H9 (cell line): Measurements from ENCODE around the gene MFGE8. TPM values are rescaled to one million over a fixed set of nuclear protein-coding genes. Genes with fewer than 3 reads are reported as not detected.

Experiments
- DNase-seq: peaks from one replicate; pipeline ENCODE4 v3.0.0-alpha.2; 2017
- H2AFZ ChIP-seq: one replicate; pipeline ENCODE4 v1.6.1; 2013; ENCODE audit warnings: mild to moderate bottlenecking, low read length, control low read depth, moderate library complexity
- H2AK5ac ChIP-seq: 2 replicates; pipeline ENCODE4 v1.6.1; 2013; ENCODE audit warnings: low read length, control low read depth, mixed read lengths; ENCODE audit not compliant: insufficient read length
- H2BK120ac ChIP-seq: one replicate; pipeline ENCODE4 v1.6.1; 2013; ENCODE audit warnings: low read depth, mild to moderate bottlenecking, low read length, control low read depth, inconsistent platforms; ENCODE audit not compliant: poor library complexity, severe bottlenecking
- H2BK12ac ChIP-seq: 2 replicates; pipeline ENCODE4 v1.6.1; 2013; ENCODE audit warnings: low read length, control low read depth, mixed read lengths, low read depth; ENCODE audit not compliant: insufficient read length
- H2BK15ac ChIP-seq: 2 replicates; pipeline ENCODE4 v1.6.1; 2013; ENCODE audit warnings: low read depth, low read length, control low read depth
- H2BK20ac ChIP-seq: one replicate; pipeline ENCODE4 v1.6.1; 2013; ENCODE audit warnings: low read depth, mild to moderate bottlenecking, low read length, control low read depth, inconsistent platforms; ENCODE audit not compliant: poor library complexity, severe bottlenecking
- H2BK5ac ChIP-seq: 2 replicates; pipeline ENCODE4 v1.6.1; 2013; ENCODE audit warnings: low read length, control low read depth, mixed read lengths; ENCODE audit not compliant: insufficient read length
- H3K14ac ChIP-seq: 2 replicates; pipeline ENCODE4 v1.6.1; 2013; ENCODE audit warnings: low read length, control low read depth; ENCODE audit not compliant: insufficient read depth
- H3K18ac ChIP-seq: 2 replicates; pipeline ENCODE4 v1.6.1; 2013; ENCODE audit warnings: low read depth, mild to moderate bottlenecking, mixed read lengths, low read length, control low read depth; ENCODE audit not compliant: insufficient read length
- H3K23ac ChIP-seq: 2 replicates; pipeline ENCODE4 v1.6.1; 2013; ENCODE audit warnings: low read length, control low read depth, mixed read lengths, low read depth; ENCODE audit not compliant: insufficient read length
- H3K23me2 ChIP-seq: 2 replicates; pipeline ENCODE4 v1.6.1; 2013; ENCODE audit warnings: low read depth, mild to moderate bottlenecking, mixed read lengths, low read length, control low read depth; ENCODE audit not compliant: insufficient read length, poor library complexity, severe bottlenecking
- H3K27ac ChIP-seq: 2 replicates; pipeline ENCODE4 v1.5.1; 2013; ENCODE audit warnings: low read length, control low read depth, mixed read lengths, low read depth; ENCODE audit not compliant: insufficient read length
- H3K27me3 ChIP-seq: 2 replicates; pipeline ENCODE4 v1.6.1; 2013; ENCODE audit warnings: low read length, control low read depth, inconsistent platforms; ENCODE audit not compliant: insufficient read depth
- H3K4ac ChIP-seq: 2 replicates; pipeline ENCODE4 v1.6.1; 2013; ENCODE audit warnings: low read depth, mild to moderate bottlenecking, control low read depth, inconsistent platforms, low read length, moderate library complexity
- H3K4me1 ChIP-seq: 2 replicates; pipeline ENCODE4 v1.6.1; 2013; ENCODE audit warnings: low read length, control low read depth, inconsistent platforms; ENCODE audit not compliant: insufficient read depth
- H3K4me2 ChIP-seq: 2 replicates; pipeline ENCODE4 v1.6.1; 2013; ENCODE audit warnings: low read length, control low read depth, mixed read lengths; ENCODE audit not compliant: insufficient read length, insufficient read depth
- H3K56ac ChIP-seq: 2 replicates; pipeline ENCODE4 v1.6.1; 2013; ENCODE audit warnings: low read depth, mild to moderate bottlenecking, mixed read lengths, low read length, control low read depth; ENCODE audit not compliant: insufficient read length
- H3K79me1 ChIP-seq: 2 replicates; pipeline ENCODE4 v1.6.1; 2013; ENCODE audit warnings: low read depth, mild to moderate bottlenecking, moderate library complexity, low read length, control low read depth, inconsistent platforms; ENCODE audit not compliant: insufficient read depth, poor library complexity, severe bottlenecking
- H3K79me2 ChIP-seq: 2 replicates; pipeline ENCODE4 v1.6.1; 2013; ENCODE audit warnings: low read length, control low read depth, inconsistent platforms; ENCODE audit not compliant: insufficient read depth
- H3K9ac ChIP-seq: 2 replicates; pipeline ENCODE4 v1.6.1; 2013; ENCODE audit warnings: low read length, control low read depth, mixed read lengths; ENCODE audit not compliant: insufficient read length; ENCODE audit errors: extremely low read depth
- H3K9me3 ChIP-seq: one replicate; pipeline ENCODE4 v1.6.1; 2013; ENCODE audit warnings: low read depth, low read length, inconsistent platforms; ENCODE audit not compliant: control insufficient read depth
- H3T11ph ChIP-seq: one replicate; pipeline ENCODE4 v1.6.1; 2013; ENCODE audit warnings: mild to moderate bottlenecking, low read length, control low read depth, inconsistent platforms
- H4K20me1 ChIP-seq: one replicate; pipeline ENCODE4 v1.6.1; 2013; ENCODE audit not compliant: control insufficient read depth, insufficient read length, insufficient read depth
- H4K5ac ChIP-seq: 2 replicates; pipeline ENCODE4 v1.6.1; 2013; ENCODE audit warnings: low read depth, mild to moderate bottlenecking, mixed read lengths, low read length, control low read depth; ENCODE audit not compliant: insufficient read length
- H4K8ac ChIP-seq: replicated peaks from 2 replicates; pipeline ENCODE4 v1.6.1; 2013; ENCODE audit warnings: low read length, control low read depth, mixed read lengths, low read depth; ENCODE audit not compliant: insufficient read length
- H4K91ac ChIP-seq: 2 replicates; pipeline ENCODE4 v1.6.1; 2013; ENCODE audit warnings: low read depth, mild to moderate bottlenecking, moderate library complexity, mixed read lengths, low read length, control low read depth; ENCODE audit not compliant: insufficient read length
- H3K27ac Mint-ChIP-seq, 3 experiments: 2 replicates in 2 of 3; 3 replicates in 1 of 3; pipeline ENCODE4 v1.8.0; 2020 to 2021; ENCODE audit warnings: mixed read lengths in 3 of 3, mild to moderate bottlenecking in 1 of 3, moderate library complexity in 1 of 3
- H3K27me3 Mint-ChIP-seq: 2 replicates; pipeline ENCODE4 v1.8.0; 2021; ENCODE audit warnings: low read depth, mild to moderate bottlenecking, moderate library complexity, mixed read lengths
- H3K36me3 Mint-ChIP-seq, 3 experiments: 2 replicates in 2 of 3; 3 replicates in 1 of 3; pipeline ENCODE4 v1.8.0; 2020 to 2021; ENCODE audit warnings: low read depth in 3 of 3, mixed read lengths in 3 of 3; ENCODE audit not compliant: insufficient read depth in 1 of 3
- H3K4me1 Mint-ChIP-seq, 2 experiments: 2 replicates each; pipeline ENCODE4 v1.8.0; 2020; ENCODE audit warnings: mixed read lengths in 2 of 2
- H3K4me3 Mint-ChIP-seq, 2 experiments: 2 replicates in 1 of 2; 3 replicates in 1 of 2; pipeline ENCODE4 v1.8.0; 2020 to 2021; ENCODE audit warnings: mild to moderate bottlenecking in 2 of 2, mixed read lengths in 2 of 2, moderate library complexity in 1 of 2
- H3K9me3 Mint-ChIP-seq, 2 experiments: 2 replicates in 1 of 2; 3 replicates in 1 of 2; pipeline ENCODE4 v1.8.0; 2020; ENCODE audit warnings: mild to moderate bottlenecking in 2 of 2, mixed read lengths in 2 of 2, moderate library complexity in 1 of 2
- WGBS: extraction: QIAGEN DNeasy Blood & Tissue Kit; methylation state at CpG from one replicate; pipeline ENCODE4 v1.1.7; 2013; ENCODE audit warnings: missing lambda C conversion rate, low lambda C conversion rate, mixed read lengths; ENCODE audit not compliant: insufficient read length; ENCODE audit errors: extremely low coverage; 5-methylcytosine and 5-hydroxymethylcytosine counted together
- total RNA-seq: library from RNA; stranded (reverse); gene quantifications from 2 replicates; pipeline ENCODE4 v1.2.1, GENCODE V29; 2021
- TF ChIP-seq, protein P1 (sequence below): fragments of 200-600 bp; sonication (generic); conservative IDR thresholded peaks from 3 replicates; pipeline ENCODE4 v1.8.0; 2021; ENCODE audit warnings: antibody characterized with exemption, mild to moderate bottlenecking

Gene MFGE8
- total RNA-seq, 1 experiment from 2014 or later, result 653 TPM

DNA sequence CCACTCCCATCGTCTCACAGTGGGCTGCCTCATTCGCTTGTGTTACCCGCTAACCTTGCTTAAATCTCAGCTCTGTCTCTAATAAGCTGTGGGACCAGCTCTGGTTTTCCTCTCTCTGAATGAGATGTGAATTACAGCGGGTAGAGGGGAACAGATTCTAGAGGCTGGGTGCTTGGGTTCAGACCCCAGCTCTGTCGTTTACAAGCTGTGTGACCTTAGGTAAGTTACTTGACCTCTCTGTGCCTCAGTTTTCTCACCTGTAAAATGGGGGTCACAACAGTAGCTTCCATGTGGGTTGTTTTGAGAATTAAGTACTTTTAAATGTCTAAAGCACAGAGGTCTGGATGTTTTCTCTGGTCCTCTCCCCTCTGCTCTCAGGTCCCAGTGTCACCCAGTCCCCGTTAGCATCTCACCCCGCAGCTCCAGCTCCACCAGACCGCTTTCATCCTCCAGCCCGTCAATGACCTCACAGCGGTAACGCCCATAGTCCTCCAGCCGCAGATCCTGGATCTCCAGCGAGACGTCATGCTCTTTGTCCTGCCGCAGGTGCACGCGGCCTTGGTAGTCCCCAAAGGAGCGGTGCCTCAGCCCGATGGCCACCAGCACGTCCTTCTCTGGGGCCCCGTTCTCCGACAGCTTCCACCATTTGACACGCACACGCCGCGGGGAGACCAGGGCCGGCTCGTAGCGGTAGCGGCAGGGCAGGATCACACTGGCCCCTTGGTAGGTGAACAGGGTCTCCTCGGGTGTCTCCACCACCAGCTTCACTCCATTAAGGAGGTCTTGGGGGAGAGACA lies 32.0 kb downstream of the MFGE8 start:
- Histone ChIP-seq H2BK15ac (no peak overlapping the region), H4K8ac (no peak overlapping the region), H3K27ac (no peak overlapping the region), H2AFZ (no peak overlapping the region), H4K20me1 (peaks cover 2% of the 10 kb centered on the region), H2BK120ac (no peak overlapping the region), H3K27me3 (no peaks in the 10 kb centered on the region), H2BK5ac (no peak overlapping the region), H3K79me1 (no peaks in the 10 kb centered on the region), H3K18ac (no peak overlapping the region), H3K79me2 (no peaks in the 10 kb centered on the region), H4K5ac (no peak overlapping the region), H3K4me2 (no peak overlapping the region), H3K14ac (no peak overlapping the region), H2BK12ac (no peak overlapping the region), H3K56ac (no peak overlapping the region), H2BK20ac (no peak overlapping the region), H3K4ac (no peak overlapping the region), H3K23me2 (no peaks in the 10 kb centered on the region), H3K9ac (no peak overlapping the region), H3K23ac (no peak overlapping the region), H3K4me1 (no peaks in the 10 kb centered on the region), H3K9me3 (no peaks in the 10 kb centered on the region), H2AK5ac (no peak overlapping the region), H4K91ac (no peak overlapping the region), H3T11ph (no peak overlapping the region)
- Mint-ChIP-seq H3K27ac (peak overlapping the region in 1 of 3 experiments; percentile 3; a peak in 1 of 7 replicates), H3K4me1 (peaks cover 13 to 19% of the 10 kb centered on the region in 2 experiments), H3K36me3 (peaks cover 21 to 84% (median 58%) of the 10 kb centered on the region in 3 experiments; a peak in 6 of 7 replicates), H3K27me3 (no peaks in the 10 kb centered on the region), H3K9me3 (no peaks in the 10 kb centered on the region), H3K4me3 (no peak overlapping the region)
- TF ChIP-seq, protein P1, sequence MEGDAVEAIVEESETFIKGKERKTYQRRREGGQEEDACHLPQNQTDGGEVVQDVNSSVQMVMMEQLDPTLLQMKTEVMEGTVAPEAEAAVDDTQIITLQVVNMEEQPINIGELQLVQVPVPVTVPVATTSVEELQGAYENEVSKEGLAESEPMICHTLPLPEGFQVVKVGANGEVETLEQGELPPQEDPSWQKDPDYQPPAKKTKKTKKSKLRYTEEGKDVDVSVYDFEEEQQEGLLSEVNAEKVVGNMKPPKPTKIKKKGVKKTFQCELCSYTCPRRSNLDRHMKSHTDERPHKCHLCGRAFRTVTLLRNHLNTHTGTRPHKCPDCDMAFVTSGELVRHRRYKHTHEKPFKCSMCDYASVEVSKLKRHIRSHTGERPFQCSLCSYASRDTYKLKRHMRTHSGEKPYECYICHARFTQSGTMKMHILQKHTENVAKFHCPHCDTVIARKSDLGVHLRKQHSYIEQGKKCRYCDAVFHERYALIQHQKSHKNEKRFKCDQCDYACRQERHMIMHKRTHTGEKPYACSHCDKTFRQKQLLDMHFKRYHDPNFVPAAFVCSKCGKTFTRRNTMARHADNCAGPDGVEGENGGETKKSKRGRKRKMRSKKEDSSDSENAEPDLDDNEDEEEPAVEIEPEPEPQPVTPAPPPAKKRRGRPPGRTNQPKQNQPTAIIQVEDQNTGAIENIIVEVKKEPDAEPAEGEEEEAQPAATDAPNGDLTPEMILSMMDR, result no peak
- DNase-seq, result no peak
- no CpG with 5 or more reads among the region's 31 CpGs for WGBS
